HG03045 (cell line): Measurements from ENCODE around the gene HOXB4.

Experiments used
- ATAC-seq: cut with Tn5 transposase; IDR thresholded peaks from one replicate; pipeline ENCODE4 v1.9.1; 2021; ENCODE audit warnings: mild to moderate bottlenecking, moderate library complexity; ENCODE audit not compliant: unreplicated experiment

Gene HOXB4

GRCh38 chr17:48615047-48615962 is 37.2 kb upstream of the HOXB4 start, which contains the start of gene HOXB8:
HOXB8 (minus strand) TSS chr17:48615292; CDS start chr17:48614704, 588 bp downstream.
- no peak for ATAC-seq

- no peak for ATAC-seq
These were observed 35.9 kb upstream of the HOXB4 start for GRCh38 chr17:48613862-48614694.

GRCh38 chr17:48612854-48613691 is 34.9 kb upstream of the HOXB4 start:
- ATAC-seq, result no peak

- no peak for ATAC-seq
These were observed 34.3 kb upstream of the HOXB4 start for GRCh38 chr17:48612456-48612853.

- no peak for ATAC-seq
These were observed 33.7 kb upstream of the HOXB4 start for GRCh38 chr17:48611681-48612455.

GRCh38 chr17:48611213-48611612 is 33.1 kb upstream of the HOXB4 start:
- no peak for ATAC-seq

- no peak for ATAC-seq
These were observed 32.4 kb upstream of the HOXB4 start, which contains the start of gene HOXB7 for GRCh38 chr17:48610282-48611211. HOXB7 (minus strand) TSS chr17:48611017; CDS start chr17:48610918, 99 bp downstream.

GRCh38 chr17:48609759-48610281 is 31.7 kb upstream of the HOXB4 start:
- ATAC-seq, result no peak

GRCh38 chr17:48609033-48609432 is 30.9 kb upstream of the HOXB4 start:
- ATAC-seq, result no peak

- ATAC-seq, result no peak
These were observed 30.3 kb upstream of the HOXB4 start for GRCh38 chr17:48608494-48608834.

- ATAC-seq, result no peak
These were observed 28.9 kb upstream of the HOXB4 start for GRCh38 chr17:48606892-48607614.

GRCh38 chr17:48605991-48606891 is 28.1 kb upstream of the HOXB4 start:
- ATAC-seq, result no peak

GRCh38 chr17:48605409-48605919 is 27.3 kb upstream of the HOXB4 start:
- no peak for ATAC-seq

GRCh38 chr17:48604770-48605329 is 26.7 kb upstream of the HOXB4 start, which contains the start of gene HOXB6:
HOXB6 (minus strand) TSS chr17:48604986; CDS start chr17:48598150, 6,836 bp downstream.
- no peak for ATAC-seq

- ATAC-seq, result no peak
These were observed 26.0 kb upstream of the HOXB4 start for GRCh38 chr17:48603959-48604769.
